Mesenchymal stem cell (in vitro differentiated cells and primary cell): Measurements from ENCODE around the gene MTHFD1L.

ENCODE experiments used
- DNase-seq: peaks from one replicate; pipeline ENCODE4 v3.0.0-alpha.2; 2013
- H2AFZ ChIP-seq: one replicate; pipeline ENCODE4 v1.6.1; 2013; ENCODE audit warnings: low read depth, mild to moderate bottlenecking, control low read depth, inconsistent platforms, low read length, moderate library complexity
- H2AK5ac ChIP-seq: 2 replicates; pipeline ENCODE4 v1.6.1; 2013; ENCODE audit warnings: low read length, moderate library complexity, mild to moderate bottlenecking, inconsistent platforms; ENCODE audit not compliant: severe bottlenecking
- H2BK120ac ChIP-seq: one replicate; pipeline ENCODE4 v1.6.1; 2013; ENCODE audit warnings: low read depth, mild to moderate bottlenecking, inconsistent platforms, low read length, moderate library complexity
- H2BK12ac ChIP-seq, 2 experiments: one replicate each; pipeline ENCODE4 v1.6.1; 2013; ENCODE audit warnings: inconsistent platforms in 2 of 2, low read length in 2 of 2, mild to moderate bottlenecking in 2 of 2, moderate library complexity in 2 of 2, control low read depth in 1 of 2
- H2BK15ac ChIP-seq: one replicate; pipeline ENCODE4 v1.6.1; 2013; ENCODE audit warnings: mild to moderate bottlenecking, low read depth, inconsistent platforms; ENCODE audit not compliant: poor library complexity, severe bottlenecking
- H2BK5ac ChIP-seq: 2 replicates; pipeline ENCODE4 v1.6.1; 2013; ENCODE audit warnings: low read depth, mild to moderate bottlenecking, low read length, control low read depth, inconsistent platforms; ENCODE audit not compliant: poor library complexity, severe bottlenecking
- H3K14ac ChIP-seq, 2 experiments: one replicate each; pipeline ENCODE4 v1.6.1; 2013; ENCODE audit warnings: inconsistent platforms in 2 of 2, low read length in 2 of 2, control low read depth in 1 of 2, mild to moderate bottlenecking in 1 of 2, moderate library complexity in 1 of 2
- H3K18ac ChIP-seq, 2 experiments: one replicate each; pipeline ENCODE4 v1.6.1; 2013; ENCODE audit warnings: inconsistent platforms in 2 of 2, low read length in 2 of 2, control low read depth in 1 of 2, low read depth in 1 of 2, mild to moderate bottlenecking in 1 of 2
- H3K23ac ChIP-seq, 2 experiments: one replicate each; pipeline ENCODE4 v1.6.1; 2013; ENCODE audit warnings: inconsistent platforms in 2 of 2, low read length in 2 of 2, mild to moderate bottlenecking in 2 of 2, moderate library complexity in 2 of 2, control low read depth in 1 of 2
- H3K27ac ChIP-seq: 2 replicates; pipeline ENCODE4 v1.5.1; 2013; ENCODE audit warnings: mild to moderate bottlenecking, moderate library complexity, low read length, control low read depth, inconsistent platforms; ENCODE audit not compliant: poor library complexity, severe bottlenecking
- H3K27me3 ChIP-seq, 2 experiments: 2 replicates each; pipeline versions ENCODE4 v1.6.1 to v1.7.0; 2013; ENCODE audit warnings: low read length in 2 of 2, mild to moderate bottlenecking in 2 of 2, moderate library complexity in 2 of 2, control low read depth in 1 of 2, inconsistent platforms in 1 of 2; ENCODE audit not compliant: control insufficient read depth in 1 of 2, insufficient read depth in 1 of 2
- H3K36me3 ChIP-seq, 2 experiments: 2 replicates each; pipeline versions ENCODE4 v1.6.1 to v1.7.0; 2013; ENCODE audit warnings: low read length in 2 of 2, control low read depth in 1 of 2, inconsistent platforms in 1 of 2, low read depth in 1 of 2, mild to moderate bottlenecking in 1 of 2; ENCODE audit not compliant: insufficient read depth in 2 of 2, control insufficient read depth in 1 of 2
- H3K4ac ChIP-seq, 2 experiments: one replicate each; pipeline ENCODE4 v1.6.1; 2013; ENCODE audit warnings: inconsistent platforms in 2 of 2, low read length in 2 of 2, mild to moderate bottlenecking in 2 of 2, moderate library complexity in 2 of 2, control low read depth in 1 of 2, low read depth in 1 of 2
- H3K4me1 ChIP-seq: 2 replicates; pipeline ENCODE4 v1.6.1; 2013; ENCODE audit warnings: low read depth, low read length, control low read depth; ENCODE audit not compliant: control insufficient read depth, insufficient read depth
- H3K4me2 ChIP-seq: 2 replicates; pipeline ENCODE4 v1.6.1; 2013; ENCODE audit warnings: low read length, mild to moderate bottlenecking, inconsistent platforms; ENCODE audit not compliant: poor library complexity, severe bottlenecking
- H3K4me3 ChIP-seq, 2 experiments: 2 replicates each; pipeline versions ENCODE4 v1.5.1 to v1.7.0; 2013; ENCODE audit warnings: low read length in 2 of 2, mild to moderate bottlenecking in 2 of 2, control low read depth in 1 of 2, low read depth in 1 of 2; ENCODE audit not compliant: insufficient read depth in 1 of 2
- H3K79me1 ChIP-seq: replicated peaks from 2 replicates; pipeline ENCODE4 v1.6.1; 2013; ENCODE audit warnings: mild to moderate bottlenecking, control low read depth, low read length, inconsistent platforms; ENCODE audit not compliant: poor library complexity, severe bottlenecking
- H3K9ac ChIP-seq: 2 replicates; pipeline ENCODE4 v1.7.0; 2013; ENCODE audit warnings: mild to moderate bottlenecking, low read length, moderate library complexity
- H3K9me3 ChIP-seq: 2 replicates; pipeline ENCODE4 v1.7.0; 2013; ENCODE audit warnings: mild to moderate bottlenecking, low read length; ENCODE audit not compliant: control insufficient read depth
- H4K8ac ChIP-seq: one replicate; pipeline ENCODE4 v1.6.1; 2013; ENCODE audit warnings: inconsistent platforms, mild to moderate bottlenecking, low read length, moderate library complexity
- H4K91ac ChIP-seq: one replicate; pipeline ENCODE4 v1.6.1; 2013; ENCODE audit warnings: mild to moderate bottlenecking, low read length, inconsistent platforms
- WGBS: methylation state at CpG from one replicate; pipeline ENCODE4 v1.1.7; 2013; ENCODE audit warnings: mixed read lengths; 5-methylcytosine and 5-hydroxymethylcytosine counted together

The MTHFD1L gene

GRCh38 chr6:150936021-150936555 is 70.6 kb downstream of the MTHFD1L start:
- no peaks in the 10 kb centered on the region for H3K9me3 ChIP-seq
- DNase-seq = no peak
- no peak overlapping the region for H3K18ac ChIP-seq
- no peak overlapping the region for H3K9ac ChIP-seq
- no peak overlapping the region for H2BK15ac ChIP-seq
- no peak overlapping the region for H3K4me2 ChIP-seq
- no peak overlapping the region for H3K4ac ChIP-seq
- H3K23ac ChIP-seq = no peak overlapping the region
- H3K36me3 ChIP-seq = peaks cover 25 to 34% of the 10 kb centered on the region in 2 experiments
- H2BK12ac ChIP-seq = no peak overlapping the region
- H3K27me3 ChIP-seq = no peaks in the 10 kb centered on the region
- H3K14ac ChIP-seq = no peak overlapping the region
- peaks cover 23% of the 10 kb centered on the region for H3K79me1 ChIP-seq
- H4K8ac ChIP-seq = no peak overlapping the region
- no peak overlapping the region for H2AK5ac ChIP-seq
- no peak overlapping the region for H2BK5ac ChIP-seq
- peaks cover 2% of the 10 kb centered on the region for H3K4me1 ChIP-seq
- no peak overlapping the region for H3K4me3 ChIP-seq
- H4K91ac ChIP-seq = no peak overlapping the region
- H3K27ac ChIP-seq = no peak overlapping the region
- no peak overlapping the region for H2BK120ac ChIP-seq
- 97% methylated on average over 2 of the region's 2 CpGs for WGBS
- no peak overlapping the region for H2AFZ ChIP-seq

GRCh38 chr6:150937132-150937906 is 71.8 kb downstream of the MTHFD1L start:
- Histone ChIP-seq H3K27me3 (no peaks in the 10 kb centered on the region), H3K36me3 (peaks cover 25 to 36% of the 10 kb centered on the region in 2 experiments), H3K9me3 (no peaks in the 10 kb centered on the region), H4K91ac (no peak overlapping the region), H3K18ac (no peak overlapping the region), H2BK12ac (no peak overlapping the region), H3K79me1 (peaks cover 28% of the 10 kb centered on the region), H2BK15ac (no peak overlapping the region), H3K23ac (no peak overlapping the region), H2BK5ac (no peak overlapping the region), H3K27ac (no peak overlapping the region), H2AK5ac (no peak overlapping the region), H3K4me2 (no peak overlapping the region), H2AFZ (no peak overlapping the region), H2BK120ac (no peak overlapping the region), H3K4me1 (peaks cover 2% of the 10 kb centered on the region), H4K8ac (no peak overlapping the region), H3K14ac (no peak overlapping the region), H3K4ac (no peak overlapping the region), H3K9ac (peak overlapping the region; percentile 78), H3K4me3 (peak overlapping the region in 1 of 2 experiments; percentile 45)
- DNase-seq = no peak
- 98% methylated on average over 22 of the region's 26 CpGs for WGBS

- H3K27ac ChIP-seq = no peak overlapping the region
- no peak overlapping the region for H3K23ac ChIP-seq
- H3K14ac ChIP-seq = no peak overlapping the region
- no peak overlapping the region for H4K91ac ChIP-seq
- no peak overlapping the region for H2AK5ac ChIP-seq
- H2AFZ ChIP-seq = no peak overlapping the region
- H3K4me1 ChIP-seq = no peaks in the 10 kb centered on the region
- H2BK5ac ChIP-seq = no peak overlapping the region
- DNase-seq = no peak
- H2BK15ac ChIP-seq = no peak overlapping the region
- no peaks in the 10 kb centered on the region for H3K27me3 ChIP-seq
- no peak overlapping the region for H3K4ac ChIP-seq
- no peaks in the 10 kb centered on the region for H3K9me3 ChIP-seq
- H3K4me3 ChIP-seq = no peak overlapping the region
- no peak overlapping the region for H2BK120ac ChIP-seq
- no peak overlapping the region for H3K4me2 ChIP-seq
- 84% methylated on average over 3 of the region's 5 CpGs for WGBS
- no peak overlapping the region for H3K9ac ChIP-seq
- peaks cover 22% of the 10 kb centered on the region for H3K79me1 ChIP-seq
- no peak overlapping the region for H3K18ac ChIP-seq
- H2BK12ac ChIP-seq = no peak overlapping the region
- no peak overlapping the region for H4K8ac ChIP-seq
- H3K36me3 ChIP-seq = peaks cover 28 to 37% of the 10 kb centered on the region in 2 experiments
These were observed 73.9 kb downstream of the MTHFD1L start for GRCh38 chr6:150939399-150939798.

GRCh38 chr6:150940941-150941340 is 75.4 kb downstream of the MTHFD1L start:
- Histone ChIP-seq H2AFZ (no peak overlapping the region), H2BK5ac (no peak overlapping the region), H3K14ac (no peak overlapping the region), H3K79me1 (peaks cover 20% of the 10 kb centered on the region), H3K4me1 (no peaks in the 10 kb centered on the region), H2BK15ac (no peak overlapping the region), H3K27ac (no peak overlapping the region), H2AK5ac (no peak overlapping the region), H3K27me3 (no peaks in the 10 kb centered on the region), H4K91ac (no peak overlapping the region), H3K18ac (no peak overlapping the region), H3K23ac (no peak overlapping the region), H3K9ac (peak overlapping the region; percentile 2), H4K8ac (peak overlapping the region; percentile 12), H2BK120ac (no peak overlapping the region), H3K9me3 (no peaks in the 10 kb centered on the region), H3K36me3 (peaks cover 37 to 39% of the 10 kb centered on the region in 2 experiments), H3K4ac (no peak overlapping the region), H3K4me3 (peak overlapping the region in 1 of 2 experiments; percentile 17), H3K4me2 (no peak overlapping the region), H2BK12ac (no peak overlapping the region)
- WGBS = 91% methylated on average over 7 of the region's 7 CpGs
- peak; percentile 55 for DNase-seq
